Fibroblast of pulmonary artery (primary cell): ENCODE measurements around the gene NRP1.

ENCODE experiments used
- DNase-seq: peaks from one replicate; pipeline ENCODE4 v3.0.0-alpha.2; 2010; ENCODE audit warnings: low read depth
- H3K4me3 ChIP-seq: replicated peaks from 2 replicates; pipeline ENCODE4 v1.5.1; 2011; ENCODE audit warnings: low read depth, mild to moderate bottlenecking, control low read depth, low read length, moderate library complexity
- TF ChIP-seq, protein P1 (sequence below): IDR thresholded peaks from 2 replicates; pipeline ENCODE4 v1.5.1; 2011; ENCODE audit warnings: mild to moderate bottlenecking, control low read depth, low read length, inconsistent platforms; ENCODE audit errors: missing control alignments

Gene NRP1

DNA sequence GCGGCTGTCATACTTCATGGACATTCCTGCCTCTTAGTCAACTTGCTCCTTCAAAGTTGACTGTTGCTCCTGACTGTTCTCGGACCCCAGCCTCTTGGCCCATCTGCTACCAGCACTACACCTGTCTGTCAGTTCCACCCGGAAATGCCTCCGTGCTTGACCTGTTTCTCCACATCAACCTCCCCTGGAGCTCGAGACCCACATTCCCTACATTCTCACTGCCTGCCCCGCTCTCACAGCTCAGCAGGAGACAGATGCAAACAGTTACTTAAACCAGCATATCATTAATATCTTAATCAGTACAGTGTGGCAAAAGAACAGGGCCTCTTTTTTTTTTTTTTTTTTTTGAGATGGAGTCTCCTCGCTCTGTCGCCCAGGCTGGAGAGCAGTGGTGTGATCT is 174.3 kb downstream of the NRP1 start:
- TF ChIP-seq, protein P1, sequence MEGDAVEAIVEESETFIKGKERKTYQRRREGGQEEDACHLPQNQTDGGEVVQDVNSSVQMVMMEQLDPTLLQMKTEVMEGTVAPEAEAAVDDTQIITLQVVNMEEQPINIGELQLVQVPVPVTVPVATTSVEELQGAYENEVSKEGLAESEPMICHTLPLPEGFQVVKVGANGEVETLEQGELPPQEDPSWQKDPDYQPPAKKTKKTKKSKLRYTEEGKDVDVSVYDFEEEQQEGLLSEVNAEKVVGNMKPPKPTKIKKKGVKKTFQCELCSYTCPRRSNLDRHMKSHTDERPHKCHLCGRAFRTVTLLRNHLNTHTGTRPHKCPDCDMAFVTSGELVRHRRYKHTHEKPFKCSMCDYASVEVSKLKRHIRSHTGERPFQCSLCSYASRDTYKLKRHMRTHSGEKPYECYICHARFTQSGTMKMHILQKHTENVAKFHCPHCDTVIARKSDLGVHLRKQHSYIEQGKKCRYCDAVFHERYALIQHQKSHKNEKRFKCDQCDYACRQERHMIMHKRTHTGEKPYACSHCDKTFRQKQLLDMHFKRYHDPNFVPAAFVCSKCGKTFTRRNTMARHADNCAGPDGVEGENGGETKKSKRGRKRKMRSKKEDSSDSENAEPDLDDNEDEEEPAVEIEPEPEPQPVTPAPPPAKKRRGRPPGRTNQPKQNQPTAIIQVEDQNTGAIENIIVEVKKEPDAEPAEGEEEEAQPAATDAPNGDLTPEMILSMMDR: no peak
- DNase-seq: no peak

DNA sequence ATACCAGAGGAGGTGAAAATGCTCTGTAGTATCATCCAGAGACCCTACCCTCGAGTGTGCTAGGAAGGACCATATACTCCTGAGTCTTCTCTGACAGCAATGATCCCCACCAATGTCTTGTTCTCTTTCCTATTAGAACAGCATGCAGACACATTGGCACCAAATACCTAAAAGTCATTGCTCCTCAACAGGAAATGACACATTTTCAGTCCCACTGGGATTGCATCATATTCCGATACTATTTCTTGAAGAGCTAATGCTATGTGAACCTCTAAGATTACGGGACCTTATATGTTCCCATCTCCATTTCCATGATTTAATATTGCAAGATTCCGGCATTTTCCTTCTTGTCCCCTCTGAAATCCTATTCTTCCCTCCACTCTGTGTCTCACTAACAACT is 177.4 kb downstream of the NRP1 start:
- H3K4me3 ChIP-seq: no peak overlapping the region
- TF ChIP-seq, protein P1: no peak
- DNase-seq: peak; percentile 86

More for the DNA sequence above, 174.3 kb downstream of the NRP1 start:
- no peak overlapping the region for H3K4me3 ChIP-seq

DNA sequence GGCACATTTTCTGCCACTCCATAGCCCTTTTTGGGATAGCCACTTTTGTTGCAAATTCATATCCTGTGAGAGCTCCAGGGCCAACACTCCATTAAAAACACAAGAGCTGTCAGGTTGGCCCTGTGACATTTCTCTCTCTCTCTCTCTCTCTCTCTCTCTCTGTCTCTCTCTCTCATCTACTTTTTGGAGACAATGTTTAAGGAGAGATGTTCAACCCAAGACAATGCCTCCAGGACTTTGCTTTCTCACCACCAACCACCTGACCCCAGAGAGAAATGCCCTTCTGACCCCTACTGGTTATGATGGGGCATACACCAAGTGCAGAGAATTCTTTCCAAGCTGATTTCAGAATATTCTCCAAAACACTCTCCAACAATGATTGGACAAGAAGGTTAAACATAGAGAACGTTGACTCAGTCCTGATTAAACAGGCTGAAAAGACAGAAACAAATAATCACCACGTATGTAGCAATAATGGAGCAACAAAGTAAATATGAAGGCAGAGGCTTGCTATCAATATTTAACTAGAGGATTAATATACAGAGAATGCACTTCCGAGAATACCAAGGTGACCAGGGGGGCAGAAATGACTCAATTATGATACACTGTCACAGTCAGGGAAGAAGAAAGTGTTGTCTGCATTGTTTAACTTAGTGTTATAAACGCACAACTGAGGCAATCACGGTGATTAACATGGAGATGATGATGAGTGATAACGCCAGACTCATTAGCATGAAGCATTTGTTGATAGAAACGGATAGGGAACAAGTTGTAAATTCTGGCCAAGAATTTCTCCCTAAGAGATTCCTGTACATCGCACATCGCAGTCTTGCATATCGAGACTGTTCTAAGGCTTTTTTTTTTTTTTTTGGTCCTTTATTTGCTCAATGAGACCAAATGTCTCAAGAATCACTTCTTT is 178.5 kb downstream of the NRP1 start:
- DNase-seq: peak; percentile 72
- H3K4me3 ChIP-seq: no peak overlapping the region
- TF ChIP-seq, protein P1: peak; percentile 69

DNA sequence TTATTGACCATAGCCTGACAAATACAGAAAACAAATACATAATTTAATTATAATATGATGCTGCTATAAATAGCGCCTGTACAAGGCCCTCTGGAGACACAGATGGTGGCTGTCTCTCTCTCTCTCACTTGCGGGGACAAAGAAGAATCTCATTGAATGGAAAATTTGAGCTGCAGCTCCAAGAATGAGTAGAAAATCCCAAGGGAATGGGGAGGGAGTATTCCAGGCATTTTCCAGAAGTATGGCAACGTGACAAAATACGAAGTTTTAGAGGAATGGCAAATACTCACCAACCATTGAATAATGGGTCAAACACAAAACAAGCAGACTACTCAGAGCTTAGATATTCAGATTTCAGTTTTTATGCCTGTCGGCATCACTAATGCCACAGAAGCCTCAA is 179.9 kb downstream of the NRP1 start:
- H3K4me3 ChIP-seq: no peak overlapping the region
- DNase-seq: no peak
- TF ChIP-seq, protein P1: no peak

DNA sequence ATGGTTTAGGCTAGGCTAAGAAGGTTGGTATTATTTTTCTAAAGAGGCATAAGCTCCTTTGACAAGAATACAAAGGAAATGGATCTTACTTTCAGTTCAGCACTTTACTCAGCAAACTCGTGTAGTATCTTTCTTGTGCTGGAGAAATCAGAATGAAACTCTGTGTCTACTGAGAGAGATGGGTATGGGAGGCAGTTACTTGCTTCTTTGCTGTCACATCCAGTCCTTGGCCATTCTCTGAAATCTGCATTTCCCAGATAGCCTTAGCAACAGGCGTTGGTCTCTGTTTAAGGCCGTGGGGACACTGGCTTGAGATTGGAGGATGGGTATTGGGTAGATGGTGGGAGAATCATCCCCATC is 180.5 kb downstream of the NRP1 start:
- no peak for DNase-seq
- TF ChIP-seq, protein P1: no peak
- H3K4me3 ChIP-seq: no peak overlapping the region

DNA sequence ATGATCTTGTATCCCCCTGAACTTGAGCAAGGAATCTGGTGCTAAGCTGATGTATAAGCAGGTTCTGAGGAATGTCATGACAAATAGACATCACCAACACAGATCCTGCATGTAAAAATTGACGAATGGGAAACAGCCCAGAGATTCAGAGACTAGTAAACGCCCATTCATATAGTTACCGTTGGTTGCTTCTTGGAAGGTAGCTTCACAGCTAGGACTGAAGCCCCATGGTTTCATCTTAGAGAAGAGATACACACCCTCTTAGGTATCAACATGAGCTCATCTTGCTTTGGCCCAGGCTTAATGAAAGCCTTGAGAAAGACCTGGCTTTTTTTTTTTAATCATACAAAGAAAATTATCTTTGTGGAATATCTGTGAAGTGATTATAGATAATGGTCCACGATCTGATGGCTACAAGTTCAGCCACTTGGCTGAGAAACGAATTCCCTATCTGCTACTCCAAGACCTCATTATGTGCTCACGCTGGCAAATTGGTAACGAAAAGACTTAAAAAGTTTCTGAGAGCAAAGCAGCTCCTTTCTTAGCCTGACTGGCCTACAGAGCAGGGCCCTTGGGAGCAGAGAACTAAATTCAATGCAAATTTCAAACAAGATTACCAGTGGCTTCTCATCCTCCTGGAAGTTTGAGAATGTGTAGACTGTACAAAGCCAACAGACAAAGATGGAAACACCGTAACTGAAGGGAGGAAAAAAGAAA is 181.1 kb downstream of the NRP1 start:
- TF ChIP-seq, protein P1: no peak
- no peak overlapping the region for H3K4me3 ChIP-seq
- no peak for DNase-seq
